HG03039 (cell line): Measurements from ENCODE around the gene MTSS2.

ENCODE experiments used
- ATAC-seq: cut with Tn5 transposase; IDR thresholded peaks from one replicate; pipeline ENCODE4 v1.9.1; 2021; ENCODE audit warnings: mild to moderate bottlenecking, moderate library complexity; ENCODE audit not compliant: unreplicated experiment

The MTSS2 gene

DNA sequence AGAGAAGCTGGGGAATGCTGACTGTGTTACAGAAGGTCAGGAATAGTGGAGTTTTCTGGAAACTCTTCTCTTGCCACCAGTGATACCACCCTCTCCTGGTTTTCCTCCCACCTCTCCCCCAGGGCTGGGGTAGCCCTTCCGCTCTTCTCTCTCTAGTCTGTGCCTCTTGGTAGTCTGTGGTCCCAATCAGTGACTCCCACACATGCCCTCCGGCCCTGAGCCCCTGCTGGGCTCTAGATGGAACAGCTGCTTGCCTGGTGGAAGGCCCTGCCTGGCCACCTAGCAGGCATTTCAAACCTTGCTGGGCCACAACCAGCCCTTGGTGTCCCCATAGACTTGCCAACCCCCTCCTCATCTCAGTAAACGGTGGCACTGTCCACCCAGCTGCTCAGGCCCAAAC lies 15.2 kb upstream of the MTSS2 start:
- no peak for ATAC-seq

DNA sequence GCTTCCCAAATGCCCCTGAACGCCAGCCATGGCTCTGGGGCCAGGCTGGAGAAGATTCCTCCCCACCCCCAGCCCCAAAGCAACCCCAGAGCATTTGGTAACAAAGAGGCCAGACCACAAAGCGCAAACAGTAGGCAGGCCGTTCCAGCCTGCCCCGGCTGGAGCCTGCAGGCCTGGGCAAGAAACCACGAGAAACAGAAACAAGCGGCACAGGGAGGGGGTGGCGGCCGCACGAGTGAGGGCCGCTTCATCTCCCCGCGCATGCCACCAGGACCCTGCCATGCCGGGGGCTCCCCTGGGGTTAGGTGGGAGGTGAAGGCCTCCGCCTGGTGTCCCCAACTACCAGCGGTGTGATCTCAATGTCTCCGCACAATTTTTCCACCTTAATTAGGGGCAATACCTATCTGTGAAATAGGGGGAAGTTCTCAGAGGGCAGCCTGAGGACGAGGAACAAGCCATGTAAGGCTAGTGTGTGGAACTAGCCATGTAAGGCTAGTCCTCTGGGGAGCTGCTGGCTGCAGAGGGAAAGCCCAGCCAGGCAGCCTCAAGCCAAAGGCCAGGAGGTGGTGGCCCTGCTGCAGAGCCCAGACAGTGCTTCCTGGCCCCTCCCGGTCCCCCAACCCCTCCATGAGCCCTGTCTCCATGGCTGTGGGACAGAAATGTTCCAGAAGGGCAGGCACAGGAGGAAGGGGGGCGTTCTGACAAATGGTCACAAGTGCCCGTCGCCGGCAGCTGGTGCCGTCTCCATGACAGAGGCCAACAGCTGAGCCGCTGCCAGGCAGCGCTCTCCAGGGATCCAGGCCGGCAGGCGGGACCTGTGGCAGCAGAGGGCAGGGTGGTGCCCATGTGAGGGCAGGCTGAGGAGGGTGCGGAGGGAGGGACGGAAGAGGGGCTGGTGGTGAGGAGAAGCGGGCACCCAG lies 14.5 kb upstream of the MTSS2 start:
- no peak for ATAC-seq

DNA sequence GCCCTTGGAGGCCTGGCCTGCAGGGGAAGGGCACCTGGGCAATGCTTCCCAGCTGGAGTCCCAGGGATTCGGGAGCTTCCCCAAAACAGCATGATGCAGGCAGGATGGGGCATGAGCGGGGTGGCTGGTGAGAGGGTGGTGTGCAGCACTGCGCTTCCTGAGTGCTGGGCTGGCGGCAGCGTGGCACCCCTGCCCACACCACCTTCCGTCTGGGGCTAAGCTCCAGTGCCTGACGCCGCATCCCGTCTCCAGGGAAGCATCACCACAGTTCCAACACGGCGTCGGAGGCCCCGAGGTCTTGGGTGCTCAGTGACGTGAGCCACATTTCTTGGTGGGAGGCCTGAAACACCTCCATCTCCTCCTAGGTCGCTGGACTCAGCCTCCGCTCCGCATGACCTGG lies 13.8 kb upstream of the MTSS2 start:
- no peak for ATAC-seq

DNA sequence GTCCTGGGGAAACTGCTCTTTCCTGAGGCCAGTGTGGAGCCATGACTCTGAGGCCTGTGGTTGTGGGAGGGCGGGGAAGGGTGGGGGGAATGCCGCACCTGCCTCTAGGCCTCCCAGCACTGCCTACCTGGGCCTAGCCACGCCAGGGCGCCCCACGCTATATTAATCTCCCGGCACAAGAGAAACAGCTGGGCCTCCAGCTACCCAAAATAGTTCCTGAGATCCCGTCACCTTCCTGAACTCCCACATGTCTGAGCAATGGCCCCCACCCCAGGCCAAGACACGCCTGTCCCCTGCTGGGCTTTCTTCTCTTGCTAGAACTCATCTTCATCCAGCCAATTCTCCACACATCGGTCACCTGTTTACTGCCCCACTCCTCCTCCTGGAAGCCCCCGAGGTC lies 13.0 kb upstream of the MTSS2 start:
- ATAC-seq: no peak

DNA sequence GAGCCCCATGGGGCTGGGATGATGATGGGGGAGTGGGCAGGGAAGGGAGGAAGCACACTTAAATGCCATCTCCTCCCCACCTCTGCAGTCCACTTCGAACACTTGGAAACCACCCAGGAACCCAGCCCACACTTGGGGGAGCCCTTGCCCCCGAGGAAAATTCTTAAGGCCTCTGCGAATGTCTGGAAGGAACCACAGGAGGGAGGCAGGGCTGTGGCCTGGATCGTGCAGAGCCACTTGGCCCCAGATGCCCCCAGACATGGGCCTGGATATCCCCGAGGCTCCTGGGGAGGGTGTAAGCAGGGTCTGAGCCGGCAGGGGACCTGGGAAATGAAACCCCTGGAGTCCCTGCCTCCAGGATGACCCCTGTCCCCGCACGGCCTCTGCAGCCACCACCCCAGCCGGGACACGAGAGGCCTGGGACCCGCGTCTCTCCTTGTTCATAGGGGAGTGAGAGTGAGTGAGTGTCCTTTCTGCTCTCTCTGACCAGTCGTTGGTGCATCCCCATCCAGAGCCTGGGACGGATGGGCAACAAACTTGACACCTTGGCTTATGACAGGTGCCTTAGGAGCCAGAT lies 11.8 kb upstream of the MTSS2 start:
- no peak for ATAC-seq

DNA sequence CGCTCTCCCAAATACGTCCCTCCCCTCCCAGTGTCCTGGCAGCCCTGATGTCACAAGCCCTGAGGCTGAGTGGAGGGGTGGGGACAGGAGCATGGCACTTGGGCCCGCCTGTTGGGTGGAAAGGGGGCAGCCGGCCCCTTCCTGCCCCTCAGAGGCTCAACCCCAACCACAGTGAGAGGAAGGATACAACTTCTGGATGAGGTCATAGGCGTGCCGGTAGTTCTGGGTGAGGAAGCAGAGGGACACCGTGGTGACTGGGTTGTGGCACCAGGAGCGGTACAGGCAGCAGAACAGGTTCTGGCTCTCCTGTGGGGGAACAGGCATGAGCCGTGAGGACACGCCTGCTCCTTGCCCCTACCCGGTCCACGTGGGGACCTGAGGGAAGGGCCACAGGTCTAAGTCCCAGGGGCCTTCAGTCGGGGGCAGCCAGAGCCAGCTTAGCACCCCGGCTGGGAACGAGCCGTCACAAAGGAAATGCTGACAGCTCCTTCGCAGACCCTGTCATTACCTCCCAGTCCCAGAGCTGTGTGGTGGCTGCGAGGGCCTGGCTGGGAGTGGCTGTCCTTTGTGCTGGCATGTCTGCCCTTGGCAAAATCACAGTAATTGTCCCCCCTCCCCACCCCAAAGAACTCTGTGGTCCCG lies 11.2 kb upstream of the MTSS2 start:
- no peak for ATAC-seq

DNA sequence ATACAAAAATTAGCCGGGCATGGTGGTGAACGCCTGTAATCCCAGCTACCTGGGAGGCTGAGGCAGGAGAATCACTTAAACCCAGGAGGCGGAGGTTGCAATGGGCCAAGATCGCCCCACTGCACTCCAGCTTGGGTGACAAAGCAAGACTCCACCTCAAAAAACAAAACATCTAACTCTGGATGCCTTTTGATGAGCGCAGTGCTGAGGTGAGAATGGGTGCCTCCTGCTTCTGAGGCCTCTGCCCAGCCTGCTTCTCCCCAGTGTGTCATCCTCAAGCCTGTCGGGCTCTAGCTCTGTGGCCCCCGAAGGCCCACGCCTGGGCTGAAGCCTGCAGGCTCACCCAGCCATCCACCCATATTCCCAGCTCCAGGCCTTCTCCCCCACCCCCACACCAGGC lies 10.5 kb upstream of the MTSS2 start:
- ATAC-seq: no peak

DNA sequence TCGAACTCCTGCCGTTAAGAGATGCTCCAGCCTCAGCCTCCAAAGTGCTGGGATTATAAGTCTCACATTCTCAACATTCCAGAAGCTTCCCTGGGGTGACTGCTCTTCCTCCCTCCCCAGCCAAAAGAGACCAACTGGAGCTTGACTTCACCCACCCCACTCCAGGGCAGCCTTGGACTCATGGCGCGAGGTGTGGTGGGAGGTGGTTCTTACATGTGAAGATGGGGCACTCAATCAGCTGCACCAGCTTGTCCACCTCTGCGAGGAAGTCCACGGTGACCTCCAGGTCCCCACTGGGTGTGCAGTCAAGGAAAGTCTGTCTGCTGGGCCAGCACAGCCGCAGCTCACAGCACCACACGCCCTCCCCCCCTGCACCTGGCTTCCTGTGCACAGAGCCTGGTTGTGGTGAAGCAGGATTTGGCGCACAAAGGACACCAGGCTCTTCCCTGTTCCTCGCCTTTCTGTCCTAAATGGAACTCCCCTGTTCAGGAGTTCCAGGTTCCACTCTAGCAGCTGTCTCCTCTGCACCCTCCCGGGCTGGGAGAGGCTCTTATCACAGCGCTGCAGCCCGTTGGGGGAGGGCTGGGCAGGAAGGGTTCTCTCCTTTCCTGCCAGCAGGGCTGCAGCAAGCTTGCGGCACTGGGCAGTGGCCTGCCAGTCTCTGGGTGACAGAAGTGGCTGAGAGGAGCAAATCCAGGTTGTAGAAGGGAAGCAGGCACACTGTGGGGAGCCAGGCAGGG lies 9.6 kb upstream of the MTSS2 start:
- ATAC-seq: no peak

DNA sequence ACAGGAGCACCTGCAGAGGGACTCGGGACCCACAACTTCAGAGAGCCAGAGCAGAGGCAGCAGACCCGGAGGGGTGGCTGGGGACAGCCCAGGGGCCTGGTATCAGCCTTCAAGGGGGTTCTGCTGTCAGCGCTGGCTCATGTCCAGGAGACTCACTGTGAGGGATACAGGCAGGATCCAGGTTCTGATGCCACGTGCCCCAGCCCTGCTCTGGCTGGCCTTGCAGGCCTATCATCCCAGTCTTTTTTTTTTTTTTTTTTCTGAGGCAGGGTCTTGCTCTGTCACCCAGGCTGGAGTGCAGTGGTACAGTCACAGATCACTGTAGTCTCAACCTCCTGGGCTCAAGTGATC lies 9.0 kb upstream of the MTSS2 start:
- no peak for ATAC-seq

DNA sequence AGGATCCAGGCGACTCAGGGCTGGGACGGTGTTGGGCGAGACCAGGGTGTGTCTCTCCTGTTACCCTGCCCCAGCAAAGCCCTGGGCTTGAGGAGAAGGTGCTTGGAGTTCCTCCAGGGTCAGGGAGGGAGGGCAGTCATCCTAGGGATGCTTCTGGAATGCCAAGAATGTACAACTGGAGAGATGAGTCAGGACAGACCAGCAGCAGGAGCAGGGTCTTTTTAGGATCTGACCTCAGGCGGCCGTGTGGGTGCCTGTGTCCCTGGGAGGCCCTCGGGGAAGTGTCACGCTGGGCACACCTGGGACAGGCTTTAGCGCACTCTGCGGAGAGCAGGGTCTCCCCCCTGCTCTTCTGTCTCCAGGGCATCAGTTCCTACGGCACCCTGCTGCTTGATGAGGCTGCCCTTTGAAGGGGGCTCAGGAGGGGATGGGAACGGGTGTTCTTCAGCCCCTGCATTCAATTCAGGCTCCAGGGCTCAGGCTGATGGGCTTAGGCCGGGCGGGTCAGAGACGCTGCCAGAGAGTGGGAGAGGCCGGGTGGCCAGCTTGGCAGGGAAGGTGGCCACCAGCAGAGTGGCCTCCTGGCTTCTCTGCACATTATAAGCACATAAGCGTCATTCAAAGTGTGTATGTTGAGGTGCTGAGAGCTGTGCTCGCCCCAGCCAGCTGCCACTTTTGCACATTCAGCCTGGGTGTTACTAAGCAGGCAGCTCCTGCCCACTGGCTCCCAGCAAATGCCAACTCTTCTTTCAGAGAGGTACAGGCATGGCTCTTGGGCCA lies 8.4 kb upstream of the MTSS2 start:
- ATAC-seq: no peak

DNA sequence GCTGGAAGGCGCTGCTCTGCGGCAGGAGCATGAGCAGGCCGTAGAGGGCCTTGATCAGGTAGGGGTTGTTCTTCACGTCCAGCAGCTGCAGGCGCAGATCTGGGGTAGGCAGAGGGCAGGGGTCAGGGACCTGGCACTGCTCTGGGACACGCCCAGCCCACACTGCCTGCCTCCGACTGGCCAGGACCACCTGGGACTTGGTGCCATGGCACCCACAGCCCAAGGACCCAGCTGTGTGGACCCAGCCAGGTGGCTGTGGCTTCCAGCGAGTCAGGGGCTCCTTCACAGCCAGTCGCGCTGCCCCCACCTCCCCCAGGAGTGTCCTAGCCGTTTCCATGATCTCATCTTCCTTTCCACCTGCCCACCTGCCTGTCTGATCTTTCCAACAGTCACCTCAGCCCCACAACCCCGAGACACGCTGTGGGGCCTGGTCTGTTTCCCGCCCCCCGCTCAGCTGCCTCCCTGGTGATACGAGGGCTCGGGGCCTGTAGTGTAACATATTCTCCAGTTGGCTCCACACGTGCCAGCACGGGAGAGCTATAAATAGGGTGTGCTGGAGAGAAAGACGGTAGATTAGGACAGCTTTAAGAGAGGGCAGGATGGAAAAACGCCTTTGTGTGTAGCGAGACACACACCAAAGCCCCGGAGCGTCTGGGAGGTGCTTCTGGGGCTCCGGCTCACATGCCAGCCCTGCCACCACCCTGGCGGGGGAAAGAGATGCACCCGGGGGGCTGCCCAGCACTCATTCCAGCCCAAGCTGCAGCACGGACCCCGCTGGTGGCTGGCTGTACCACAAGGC lies 7.2 kb upstream of the MTSS2 start:
- no peak for ATAC-seq

DNA sequence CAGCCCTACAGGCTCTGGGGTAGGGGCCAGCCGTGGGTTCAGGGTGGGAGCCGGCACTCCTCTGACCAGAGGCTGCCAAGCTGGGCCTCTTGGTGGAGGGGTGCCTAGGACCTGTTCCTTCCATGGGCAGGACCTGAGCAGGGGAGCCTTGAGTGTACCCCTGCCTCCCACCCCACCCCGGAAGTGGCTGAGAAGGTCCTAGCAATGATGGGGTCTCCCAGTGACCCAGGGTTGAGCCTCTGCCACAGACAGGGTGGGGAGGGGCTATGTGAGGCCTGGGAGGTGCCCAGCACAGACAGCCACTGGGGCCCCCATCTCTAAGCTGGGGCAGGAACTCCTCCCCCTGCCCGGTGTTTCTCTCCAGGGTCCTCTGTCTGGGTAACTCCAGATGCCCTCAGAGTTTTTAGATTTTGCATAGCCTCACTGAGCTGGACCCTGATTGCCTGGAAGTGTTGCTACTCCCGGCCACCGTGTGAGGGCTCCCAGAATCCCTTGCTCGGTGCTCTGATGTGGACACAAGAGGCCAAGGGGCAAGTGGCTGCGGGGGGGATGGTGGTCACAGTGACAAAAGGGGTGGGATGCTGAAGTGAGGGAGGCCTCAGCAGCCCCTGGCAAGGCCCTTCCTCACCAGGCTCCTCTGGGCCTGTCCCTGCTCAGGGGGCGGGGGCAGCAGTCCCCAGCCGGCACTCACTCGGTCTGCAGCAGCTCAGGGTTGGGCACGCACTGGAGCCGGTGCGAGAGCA lies 6.4 kb upstream of the MTSS2 start:
- no peak for ATAC-seq

DNA sequence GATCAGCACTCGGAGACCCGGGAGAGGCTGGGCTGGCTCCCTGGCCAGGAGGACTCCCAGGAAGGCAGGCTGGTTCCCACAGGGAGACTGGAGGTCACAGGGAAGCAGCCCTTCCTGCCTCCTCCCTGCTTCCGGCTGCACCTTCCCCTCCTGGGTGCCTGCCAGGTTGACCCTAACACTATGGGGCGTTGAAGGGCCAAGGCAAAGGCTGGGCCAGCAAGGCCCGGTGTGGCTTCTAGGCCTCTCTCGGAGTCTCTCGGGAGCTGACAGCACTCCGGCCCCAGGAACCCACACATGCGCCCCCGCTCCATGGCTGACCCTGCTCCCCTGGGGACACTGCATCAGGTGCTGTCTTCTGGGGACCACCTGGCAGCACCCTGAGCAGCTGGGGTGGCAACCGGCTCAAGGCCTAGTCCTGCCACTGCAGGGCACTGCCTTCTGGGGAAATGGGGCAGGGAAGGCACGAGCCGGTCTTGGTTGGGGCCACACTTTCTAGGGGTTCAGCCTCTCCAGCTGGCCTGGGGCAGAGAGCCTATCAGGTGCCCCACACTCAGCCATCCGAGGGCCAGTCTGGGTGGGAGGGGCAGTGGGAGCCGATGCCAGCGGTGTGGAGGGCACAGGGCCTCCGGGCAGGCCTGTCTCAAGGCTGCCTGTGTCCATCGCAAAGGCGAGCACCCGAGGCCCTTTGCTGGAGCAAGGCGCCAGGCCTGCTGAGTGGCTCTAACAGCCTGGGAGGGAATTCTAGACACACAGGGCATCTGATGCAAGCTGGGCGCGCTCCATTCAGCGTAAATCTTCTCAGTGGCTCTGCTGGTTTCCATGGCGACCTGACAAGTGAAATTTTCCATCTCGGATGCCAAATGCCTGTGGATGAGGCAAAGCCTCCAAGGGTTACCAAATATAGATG lies 5.6 kb upstream of the MTSS2 start:
- ATAC-seq: no peak

DNA sequence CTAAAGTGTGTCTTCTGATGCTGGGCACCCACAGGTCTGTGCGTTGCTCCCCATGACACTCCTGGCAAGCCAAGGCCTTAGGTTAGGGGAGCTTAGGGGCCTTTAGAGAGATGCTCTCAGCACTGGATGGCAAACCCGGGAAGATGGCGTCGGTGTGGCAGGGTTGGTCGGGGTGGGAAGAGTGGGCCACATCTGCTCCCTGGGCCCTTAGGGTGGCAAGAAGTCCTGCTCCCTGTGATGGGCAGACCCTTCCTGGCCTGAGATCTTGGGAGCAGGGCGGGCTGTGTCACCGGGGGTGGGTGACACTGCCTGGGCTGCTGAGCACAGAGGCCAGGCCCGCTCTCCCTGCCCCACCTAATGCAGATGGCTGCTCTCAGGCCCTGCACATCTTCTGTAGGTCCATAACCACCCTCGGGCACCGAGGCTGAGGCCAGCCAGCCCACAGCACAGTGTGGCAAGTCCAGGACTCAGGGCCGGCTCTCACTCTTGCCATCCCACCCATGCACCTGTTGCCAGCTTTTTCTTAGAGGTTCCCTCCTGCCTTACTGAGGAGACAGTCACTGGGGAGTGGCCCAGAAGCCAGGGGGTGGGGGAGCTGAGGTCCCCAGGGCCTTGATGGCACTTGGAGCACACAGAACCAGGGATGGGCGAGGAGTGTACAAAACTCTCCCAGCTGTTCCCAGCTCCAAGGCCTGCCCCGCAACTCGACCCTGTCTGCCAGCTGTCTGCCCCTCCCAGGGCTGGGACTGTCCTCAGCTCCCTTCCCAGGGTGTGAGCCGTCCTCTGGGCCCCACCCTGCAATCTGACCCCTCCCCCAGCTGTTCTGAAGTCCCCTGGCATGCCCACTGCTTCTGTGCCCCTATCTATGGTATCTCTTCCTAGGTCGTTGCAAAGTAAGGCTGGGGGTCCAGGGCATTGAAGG lies 4.4 kb upstream of the MTSS2 start:
- no peak for ATAC-seq

DNA sequence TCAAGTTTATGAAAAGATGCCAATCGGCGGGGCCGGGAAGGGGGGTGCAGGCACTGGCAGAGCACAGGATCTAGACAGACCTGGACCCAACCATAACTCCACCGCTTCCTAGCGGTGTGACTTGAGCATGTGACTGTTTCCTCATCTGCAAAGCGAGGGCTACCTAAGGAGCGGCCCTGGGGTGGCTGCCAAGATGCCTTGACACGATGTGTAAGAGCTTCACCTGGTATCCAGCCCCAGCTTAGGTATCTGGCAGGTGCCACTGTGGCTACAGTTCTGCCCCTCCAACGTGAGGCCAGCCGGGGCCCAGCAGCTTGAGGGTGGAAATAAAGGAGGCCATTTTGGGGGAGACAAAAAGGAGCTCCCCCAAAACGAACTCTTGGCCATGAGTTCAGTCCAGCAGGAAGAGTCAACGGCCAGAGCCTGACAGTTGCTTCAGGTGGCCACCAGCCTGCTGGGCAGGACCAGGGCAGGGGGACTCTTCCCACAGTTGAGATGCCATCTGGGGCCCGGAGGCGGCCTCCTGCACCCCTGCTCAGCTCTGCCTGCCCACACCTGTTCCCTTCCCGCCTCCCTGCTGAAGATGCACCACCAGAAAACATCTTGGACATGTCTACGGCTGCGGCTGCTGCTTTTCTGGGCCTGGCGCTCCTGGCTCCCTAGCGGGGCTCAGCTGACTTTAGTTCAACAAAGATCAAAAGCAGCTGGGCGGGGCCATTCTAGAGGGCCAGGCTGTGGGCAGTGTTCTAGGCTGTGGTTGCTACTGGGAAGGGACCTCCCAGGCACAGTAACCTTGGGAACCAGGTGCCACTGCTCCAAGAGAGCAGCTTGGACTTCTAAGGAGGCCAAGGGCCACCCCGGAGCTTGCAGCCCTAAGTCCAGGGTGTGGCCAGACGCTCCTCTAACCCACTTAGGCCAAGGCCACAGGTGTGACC lies 3.4 kb upstream of the MTSS2 start:
- no peak for ATAC-seq

DNA sequence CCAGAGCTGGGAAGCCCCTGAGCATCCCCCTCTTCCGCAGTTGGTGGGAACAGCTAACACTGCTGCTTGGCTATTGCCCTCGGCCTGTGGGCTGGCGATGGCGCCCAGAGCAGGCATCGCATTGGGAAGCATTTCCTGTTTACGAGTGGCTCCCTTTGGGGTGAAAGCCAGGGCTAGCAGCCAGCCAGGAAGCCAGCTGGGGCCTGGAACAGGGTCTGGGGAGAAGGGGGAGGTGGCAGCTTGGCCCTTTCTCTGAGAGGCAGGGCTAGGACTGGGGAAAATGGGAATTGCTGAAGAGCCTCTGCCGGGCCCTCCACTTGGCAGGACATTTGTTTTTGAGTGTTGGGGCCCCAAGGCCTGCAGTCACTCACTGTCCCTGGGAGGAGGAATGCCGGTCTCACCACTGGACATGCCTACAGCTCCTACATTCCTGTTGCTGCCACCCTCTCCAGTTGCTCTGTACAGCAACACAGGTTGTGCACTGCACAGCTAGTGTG lies 2.4 kb upstream of the MTSS2 start:
- no peak for ATAC-seq
